HG02884 (cell line): ENCODE data around the gene SRL.

ENCODE experiments used
- ATAC-seq: cut with Tn5 transposase; IDR thresholded peaks from one replicate; pipeline ENCODE4 v1.9.1; 2021; ENCODE audit warnings: mild to moderate bottlenecking, moderate library complexity; ENCODE audit not compliant: unreplicated experiment

SRL gene

GRCh38 chr16:4204521-4204920, 37.4 kb downstream of the SRL start:
- ATAC-seq: no peak

GRCh38 chr16:4203748-4204147, 38.1 kb downstream of the SRL start:
- ATAC-seq: no peak

GRCh38 chr16:4202615-4203345, 39.1 kb downstream of the SRL start:
- ATAC-seq: no peak

GRCh38 chr16:4200781-4201137, 41.1 kb downstream of the SRL start:
- no peak for ATAC-seq

GRCh38 chr16:4200000-4200780, 41.7 kb downstream of the SRL start:
- no peak for ATAC-seq

- ATAC-seq: no peak
Measured at GRCh38 chr16:4198816-4199215, 43.1 kb downstream of the SRL start.

GRCh38 chr16:4194661-4195060, 47.2 kb downstream of the SRL start:
- ATAC-seq: no peak

GRCh38 chr16:4193920-4194319, 48.0 kb downstream of the SRL start:
- no peak for ATAC-seq

GRCh38 chr16:4192206-4192605, 49.7 kb downstream of the SRL start:
- no peak for ATAC-seq

GRCh38 chr16:4190712-4191333, 51.1 kb downstream of the SRL start:
- no peak for ATAC-seq

GRCh38 chr16:4190086-4190485, 51.8 kb downstream of the SRL start:
- ATAC-seq: no peak

- no peak for ATAC-seq
Measured at GRCh38 chr16:4184038-4184702, 57.7 kb downstream of the SRL start.

- ATAC-seq: peak; percentile 81
Measured at GRCh38 chr16:4183237-4184037, 58.4 kb downstream of the SRL start.

GRCh38 chr16:4182581-4183236, 59.2 kb downstream of the SRL start:
- ATAC-seq: no peak

GRCh38 chr16:4180511-4180910, 61.4 kb downstream of the SRL start:
- no peak for ATAC-seq

- ATAC-seq: no peak
Measured at GRCh38 chr16:4179763-4180260, 62.1 kb downstream of the SRL start.

GRCh38 chr16:4179020-4179419, 62.9 kb downstream of the SRL start:
- ATAC-seq: no peak

GRCh38 chr16:4178468-4179010, 63.3 kb downstream of the SRL start:
- no peak for ATAC-seq

- no peak for ATAC-seq
Measured at GRCh38 chr16:4176906-4177417, 64.9 kb downstream of the SRL start.
